Measurements from ENCODE around the gene GRHL1. TPM values are rescaled to one million over a fixed set of nuclear protein-coding genes. Genes with fewer than 3 reads are reported as not detected.
"Not testable (repeated sequence)": the region's sequence is repeated elsewhere in the genome, so short reads cannot be mapped to it uniquely, and the experiment has no call there.

Gene GRHL1
- total RNA-seq, 4 donors from 2014 or later, result 0.24 to 2.8 (median 1.4) TPM

DNA sequence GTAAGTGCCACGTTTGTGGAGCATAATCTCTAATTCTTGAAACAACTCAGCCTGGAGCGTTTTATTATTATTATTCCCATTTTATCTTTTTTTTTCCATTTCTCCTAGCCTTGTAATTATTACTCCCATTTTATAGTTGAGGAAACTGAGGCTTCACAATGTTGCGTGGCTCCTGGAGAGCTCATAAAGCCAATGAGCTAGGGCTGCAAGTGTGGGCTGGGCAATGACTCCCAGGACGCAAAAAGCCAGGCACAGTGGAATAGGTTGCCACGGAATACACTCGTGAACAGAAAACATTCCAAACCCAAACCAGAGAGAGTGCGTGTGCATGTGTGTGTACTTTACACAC is 78.4 kb downstream of the GRHL1 start:
- H3K4me1 ChIP-seq, result no peaks in the 10 kb centered on the region
- no peak for TF ChIP-seq POLR2A (IDR thresholded peaks at IDR 0.05)
- TF ChIP-seq CTCF (IDR thresholded peaks at IDR 0.05), result no peak
- no peaks in the 10 kb centered on the region for H3K36me3 ChIP-seq
- DNase-seq, result no peak
- no peaks in the 10 kb centered on the region for H3K27me3 ChIP-seq
- intact Hi-C loops (cut with DNase I; ENCODE audit: low total_unique reads), result no loop called here
- H3K4me3 ChIP-seq, result no peak overlapping the region
- H3K27ac ChIP-seq, result peak overlapping the region in 1 of 2 donors; percentile 1
- no peaks in the 10 kb centered on the region for H3K9me3 ChIP-seq

- no peaks in the 10 kb centered on the region for H3K36me3 ChIP-seq
- H3K4me3 ChIP-seq, result no peak overlapping the region
- DNase-seq, result no peak
- peak overlapping the region in 1 of 2 donors; percentile 1 for H3K27ac ChIP-seq
- TF ChIP-seq CTCF (IDR thresholded peaks at IDR 0.05), result no peak
- TF ChIP-seq POLR2A (IDR thresholded peaks at IDR 0.05), result no peak
- H3K4me1 ChIP-seq, result no peaks in the 10 kb centered on the region
- no peaks in the 10 kb centered on the region for H3K9me3 ChIP-seq
- H3K27me3 ChIP-seq, result no peaks in the 10 kb centered on the region
- intact Hi-C loops (cut with DNase I; ENCODE audit: low total_unique reads), result no loop called here
These were observed 78.8 kb downstream of the GRHL1 start for GRCh38 chr2:10030311-10030736.

GRCh38 chr2:10030798-10031197 is 79.3 kb downstream of the GRHL1 start:
- intact Hi-C loops (cut with DNase I; ENCODE audit: low total_unique reads); H3K4me1 ChIP-seq; DNase-seq; H3K9me3 ChIP-seq; H3K27ac ChIP-seq; H3K36me3 ChIP-seq; H3K27me3 ChIP-seq; H3K4me3 ChIP-seq: not testable (repeated sequence)

- TF ChIP-seq CTCF (IDR thresholded peaks at IDR 0.05), result no peak
- TF ChIP-seq POLR2A (IDR thresholded peaks at IDR 0.05), result no peak
These were observed 80.6 kb downstream of the GRHL1 start for GRCh38 chr2:10031886-10032745.

GRCh38 chr2:10032746-10033105 is 81.2 kb downstream of the GRHL1 start:
- H3K27ac ChIP-seq, result no peak overlapping the region
- H3K4me3 ChIP-seq, result no peak overlapping the region
- no peaks in the 10 kb centered on the region for H3K27me3 ChIP-seq
- DNase-seq, result no peak
- no peaks in the 10 kb centered on the region for H3K36me3 ChIP-seq
- H3K4me1 ChIP-seq, result no peaks in the 10 kb centered on the region
- intact Hi-C loops (cut with DNase I; ENCODE audit: low total_unique reads), result no loop called here
- TF ChIP-seq CTCF (IDR thresholded peaks at IDR 0.05), result no peak
- no peak for TF ChIP-seq POLR2A (IDR thresholded peaks at IDR 0.05)
- H3K9me3 ChIP-seq, result no peaks in the 10 kb centered on the region

More at GRCh38 chr2:10031886-10032745, 80.6 kb downstream of the GRHL1 start:
- Histone ChIP-seq H3K4me1 (no peaks in the 10 kb centered on the region), H3K4me3 (no peak overlapping the region), H3K36me3 (no peaks in the 10 kb centered on the region), H3K27me3 (no peaks in the 10 kb centered on the region), H3K27ac (no peak overlapping the region), H3K9me3 (no peaks in the 10 kb centered on the region)
- intact Hi-C loops (cut with DNase I; ENCODE audit: low total_unique reads), result no loop called here
- DNase-seq, result no peak
